Measurements from ENCODE around the gene CYSRT1. TPM values are rescaled to one million over a fixed set of nuclear protein-coding genes. Genes with fewer than 3 reads are reported as not detected.

CYSRT1 gene
- total RNA-seq, 1 donor from 2014 or later = 1.9 TPM

DNA sequence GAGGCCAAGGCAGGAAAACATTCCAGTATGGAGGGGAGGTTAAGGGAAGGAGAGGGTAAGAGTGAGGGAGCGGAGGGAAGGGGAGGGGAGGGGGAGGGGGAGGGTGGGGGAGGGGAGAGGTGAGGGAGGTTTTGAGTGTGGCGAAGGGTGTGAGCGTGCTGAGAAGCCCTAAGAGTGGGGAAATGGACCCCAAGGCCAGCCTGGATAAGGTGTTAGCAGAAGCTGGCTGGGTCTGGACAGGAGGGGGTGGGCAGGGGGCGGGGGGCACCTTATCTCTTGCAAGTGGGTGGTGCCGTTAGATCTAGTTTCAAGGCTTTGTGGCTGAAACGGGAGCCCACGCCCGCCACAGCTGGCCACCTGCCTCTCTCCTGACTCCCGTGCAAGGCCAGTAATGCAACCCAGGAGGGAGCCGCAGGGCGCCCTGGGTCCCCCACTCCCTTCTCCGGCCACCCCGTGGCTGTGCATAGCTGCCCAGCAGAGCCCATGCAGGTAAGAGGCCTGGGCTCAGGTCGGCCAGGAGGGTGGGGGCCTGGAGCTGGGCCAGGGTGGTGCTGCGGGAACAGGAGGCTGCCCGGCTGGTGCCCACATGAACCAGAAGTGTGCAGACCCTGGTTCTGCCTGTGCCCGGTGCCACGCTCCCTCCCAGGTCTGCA lies 3.0 kb downstream of the CYSRT1 start:
- no peaks in the 10 kb centered on the region for H3K36me3 Mint-ChIP-seq
- peaks cover 3% of the 10 kb centered on the region for H3K27me3 Mint-ChIP-seq (ENCODE audit: low read depth)
- H3K4me3 Mint-ChIP-seq = no peak overlapping the region
- peaks cover 8% of the 10 kb centered on the region for H3K4me1 Mint-ChIP-seq
- TF ChIP-seq, protein P1, sequence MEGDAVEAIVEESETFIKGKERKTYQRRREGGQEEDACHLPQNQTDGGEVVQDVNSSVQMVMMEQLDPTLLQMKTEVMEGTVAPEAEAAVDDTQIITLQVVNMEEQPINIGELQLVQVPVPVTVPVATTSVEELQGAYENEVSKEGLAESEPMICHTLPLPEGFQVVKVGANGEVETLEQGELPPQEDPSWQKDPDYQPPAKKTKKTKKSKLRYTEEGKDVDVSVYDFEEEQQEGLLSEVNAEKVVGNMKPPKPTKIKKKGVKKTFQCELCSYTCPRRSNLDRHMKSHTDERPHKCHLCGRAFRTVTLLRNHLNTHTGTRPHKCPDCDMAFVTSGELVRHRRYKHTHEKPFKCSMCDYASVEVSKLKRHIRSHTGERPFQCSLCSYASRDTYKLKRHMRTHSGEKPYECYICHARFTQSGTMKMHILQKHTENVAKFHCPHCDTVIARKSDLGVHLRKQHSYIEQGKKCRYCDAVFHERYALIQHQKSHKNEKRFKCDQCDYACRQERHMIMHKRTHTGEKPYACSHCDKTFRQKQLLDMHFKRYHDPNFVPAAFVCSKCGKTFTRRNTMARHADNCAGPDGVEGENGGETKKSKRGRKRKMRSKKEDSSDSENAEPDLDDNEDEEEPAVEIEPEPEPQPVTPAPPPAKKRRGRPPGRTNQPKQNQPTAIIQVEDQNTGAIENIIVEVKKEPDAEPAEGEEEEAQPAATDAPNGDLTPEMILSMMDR (IDR thresholded peaks at IDR 0.05; ENCODE audit: unreplicated experiment) = no peak
- H3K9me3 Mint-ChIP-seq = no peaks in the 10 kb centered on the region
- DNase-seq (ENCODE audit: low spot score in 2 of 2, unreplicated experiment in 2 of 2) = no peak
- peak overlapping the region; percentile 90 for H3K27ac Mint-ChIP-seq

DNA sequence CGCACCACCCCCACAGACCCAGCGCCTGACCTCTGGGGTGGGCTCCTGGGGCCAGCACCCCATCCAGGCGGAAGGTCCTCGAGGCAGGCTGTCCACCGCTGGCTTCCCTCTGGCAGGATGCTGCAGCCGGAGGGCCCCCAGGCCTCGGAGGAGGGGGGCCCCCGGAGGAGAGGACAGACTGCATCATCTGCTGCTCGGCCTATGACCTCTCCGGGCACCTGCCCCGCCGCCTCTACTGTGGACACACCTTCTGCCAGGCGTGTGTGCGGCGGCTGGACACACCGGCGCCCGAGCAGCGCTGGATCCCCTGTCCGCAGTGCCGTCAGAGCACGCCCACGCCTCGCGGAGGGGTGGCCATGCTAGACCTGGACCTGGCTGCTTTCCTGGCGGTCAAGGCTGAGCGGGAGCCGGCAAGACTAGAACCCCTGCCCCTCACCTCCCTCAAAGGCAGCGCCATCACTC lies 3.6 kb downstream of the CYSRT1 start:
- no peaks in the 10 kb centered on the region for H3K9me3 Mint-ChIP-seq
- H3K4me3 Mint-ChIP-seq = no peak overlapping the region
- no peak for DNase-seq (ENCODE audit: low spot score in 2 of 2, unreplicated experiment in 2 of 2)
- H3K36me3 Mint-ChIP-seq = no peaks in the 10 kb centered on the region
- no peak overlapping the region for H3K27ac Mint-ChIP-seq
- H3K27me3 Mint-ChIP-seq (ENCODE audit: low read depth) = peaks cover 3% of the 10 kb centered on the region
- H3K4me1 Mint-ChIP-seq = peaks cover 7% of the 10 kb centered on the region
- TF ChIP-seq, protein P1 (IDR thresholded peaks at IDR 0.05; ENCODE audit: unreplicated experiment) = no peak

GRCh38 chr9:137228968-137229896 lies 4.3 kb downstream of the CYSRT1 start:
- H3K4me3 Mint-ChIP-seq = no peak overlapping the region
- no peak for DNase-seq (ENCODE audit: low spot score in 2 of 2, unreplicated experiment in 2 of 2)
- TF ChIP-seq, protein P1 (IDR thresholded peaks at IDR 0.05; ENCODE audit: unreplicated experiment) = no peak
- H3K27ac Mint-ChIP-seq = no peak overlapping the region
- H3K27me3 Mint-ChIP-seq (ENCODE audit: low read depth) = peaks cover 3% of the 10 kb centered on the region
- peaks cover 7% of the 10 kb centered on the region for H3K4me1 Mint-ChIP-seq
- no peaks in the 10 kb centered on the region for H3K36me3 Mint-ChIP-seq
- H3K9me3 Mint-ChIP-seq = no peaks in the 10 kb centered on the region

DNA sequence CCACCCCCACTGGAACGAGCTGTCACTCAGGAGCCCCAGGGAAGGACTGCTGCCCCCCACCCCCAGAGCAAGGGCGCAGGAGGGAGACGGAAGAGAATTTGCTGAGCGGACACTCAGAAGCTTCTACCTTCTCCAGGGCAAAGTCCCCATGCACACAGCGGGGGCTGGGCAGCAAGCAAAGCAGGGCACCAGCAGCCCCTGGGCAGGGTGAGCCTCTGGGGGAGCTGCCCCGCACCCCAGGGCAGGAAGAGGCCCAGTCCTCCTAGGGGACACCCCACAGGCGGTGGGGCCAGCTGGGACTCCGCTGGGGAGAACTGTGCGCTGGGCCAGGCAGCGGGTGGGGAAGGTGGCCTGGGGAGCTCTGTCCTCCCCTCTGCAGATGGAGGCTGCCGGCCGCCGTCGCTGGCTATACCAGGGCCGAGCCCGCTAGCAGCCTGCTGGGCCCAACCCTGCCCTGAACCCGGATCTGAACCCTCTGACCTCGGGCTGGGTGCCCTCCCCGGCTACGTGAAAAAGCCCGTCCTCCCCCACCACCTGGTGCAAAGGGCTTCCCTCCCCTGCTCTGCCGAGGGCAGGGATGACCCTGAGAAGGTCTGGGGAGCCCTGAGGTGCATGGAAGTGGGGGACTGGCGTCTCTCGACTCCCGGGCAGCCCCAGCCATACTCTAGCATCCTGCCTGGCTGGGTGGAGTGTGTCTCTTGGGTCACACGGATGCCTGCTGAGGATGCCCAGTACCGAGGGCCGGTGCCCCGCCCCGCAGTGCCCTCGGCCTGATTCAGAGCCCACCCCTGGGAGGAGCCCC lies 5.1 kb downstream of the CYSRT1 start:
- DNase-seq (ENCODE audit: low spot score in 2 of 2, unreplicated experiment in 2 of 2) = no peak
- no peak overlapping the region for H3K4me3 Mint-ChIP-seq
- no peak overlapping the region for H3K27ac Mint-ChIP-seq
- H3K36me3 Mint-ChIP-seq = no peaks in the 10 kb centered on the region
- TF ChIP-seq, protein P1 (IDR thresholded peaks at IDR 0.05; ENCODE audit: unreplicated experiment) = no peak
- peaks cover 7% of the 10 kb centered on the region for H3K4me1 Mint-ChIP-seq
- no peaks in the 10 kb centered on the region for H3K9me3 Mint-ChIP-seq
- H3K27me3 Mint-ChIP-seq (ENCODE audit: low read depth) = peaks cover 3% of the 10 kb centered on the region

DNA sequence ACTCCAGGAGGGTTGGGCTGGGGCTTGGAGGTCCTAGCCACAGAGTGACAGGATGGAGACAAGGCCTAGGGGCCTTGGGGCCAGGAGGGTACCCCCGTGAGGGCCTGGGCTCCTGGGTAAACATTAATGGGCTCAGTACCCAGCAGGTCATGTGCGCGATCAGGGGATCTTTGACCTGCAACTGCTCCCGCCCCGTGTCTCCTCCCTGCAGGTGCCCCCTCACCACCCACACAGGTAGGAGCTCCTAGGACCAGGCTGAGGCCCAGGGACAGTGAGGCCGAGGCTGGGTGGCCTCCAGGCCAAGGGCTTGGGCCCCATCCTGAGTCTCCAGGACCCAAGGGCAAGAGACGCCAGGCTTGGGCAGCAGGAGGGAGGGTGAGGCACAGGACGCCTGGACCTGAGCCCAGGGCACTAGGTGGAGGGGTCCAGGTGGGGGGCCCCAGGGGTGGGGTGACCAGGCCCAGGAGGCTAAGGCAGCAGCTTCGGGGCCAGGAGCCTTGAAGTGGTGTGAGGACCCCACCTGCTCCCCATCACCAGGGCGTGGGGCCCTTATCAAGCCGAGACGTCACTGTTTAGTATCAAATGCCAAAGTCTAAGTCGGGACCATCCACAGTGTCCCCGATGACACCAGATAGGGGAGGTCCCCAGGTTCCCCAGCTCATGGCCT lies 5.9 kb downstream of the CYSRT1 start, which contains the start of gene SLC34A3:
Gene SLC34A3, plus strand, starts transcription at position 197 of the 667 bp plus-strand sequence. CDS start 802 bp downstream, outside the sequence.
- peaks cover 3% of the 10 kb centered on the region for H3K27me3 Mint-ChIP-seq (ENCODE audit: low read depth)
- H3K36me3 Mint-ChIP-seq = no peaks in the 10 kb centered on the region
- H3K4me3 Mint-ChIP-seq = no peak within 1 kb of the TSS
- peaks cover 9% of the 10 kb centered on the region for H3K4me1 Mint-ChIP-seq
- TF ChIP-seq, protein P1 (IDR thresholded peaks at IDR 0.05; ENCODE audit: unreplicated experiment) = no peak
- no peak within 1 kb of the TSS for H3K27ac Mint-ChIP-seq
- no peaks in the 10 kb centered on the region for H3K9me3 Mint-ChIP-seq
- DNase-seq (ENCODE audit: low spot score in 2 of 2, unreplicated experiment in 2 of 2) = no peak
